Tibial artery (tissue), 4 donors: ENCODE measurements around the gene L3MBTL4.

Experiments used
- DNase-seq, 2 donors: peaks; one replicate each; pipeline ENCODE4 v3.0.0-alpha.2; 2019
- H3K27ac ChIP-seq, 2 donors: fragments of 200-600 bp; sonication (generic) in 1 of 2; 1 replicate in 1 of 2; 2 replicates in 1 of 2; pipeline ENCODE4 v1.5.1; 2018 to 2019; ENCODE audit warnings: mild to moderate bottlenecking in 1 of 2
- H3K27me3 ChIP-seq, 2 donors: fragments of 200-600 bp; sonication (generic) in 1 of 2; one replicate each; pipeline versions ENCODE4 v1.5.1 to v1.6.0; 2016 to 2019
- H3K36me3 ChIP-seq, 3 donors: fragments of 200-600 bp; sonication (generic) in 2 of 3; one replicate each; pipeline ENCODE4 v1.5.1; 2016 to 2019; ENCODE audit warnings: mild to moderate bottlenecking in 2 of 3
- H3K4me1 ChIP-seq, 4 donors: fragments of 200-600 bp; sonication (generic) in 2 of 4; 1 replicate in 3 of 4; 2 replicates in 1 of 4; pipeline ENCODE4 v1.5.1; 2016 to 2019
- H3K4me3 ChIP-seq, 2 donors: fragments of 200-600 bp; sonication (generic) in 1 of 2; 1 replicate in 1 of 2; 2 replicates in 1 of 2; pipeline ENCODE4 v1.5.1; 2018 to 2019; ENCODE audit warnings: mild to moderate bottlenecking in 2 of 2
- H3K9me3 ChIP-seq, 3 donors: fragments of 200-600 bp; sonication (generic) in 1 of 3; one replicate each; pipeline ENCODE4 v1.5.1; 2016 to 2019
- intact Hi-C: fragments of 100-400 bp; cut with DNase I; formaldehyde crosslinking; loops from one replicate; pipeline ENCODE4 v1.15.0; 2023; ENCODE audit warnings: low total_unique reads
- TF ChIP-seq, protein P1 (sequence below), 2 experiments: fragments of 200-600 bp in 1 of 2; fragments of 450-650 bp in 1 of 2; IDR thresholded peaks; one replicate each; pipeline ENCODE4 v1.5.1; 2017 to 2019; ENCODE audit warnings: antibody characterized with exemption in 2 of 2, mild to moderate bottlenecking in 1 of 2, moderate library complexity in 1 of 2

The L3MBTL4 gene

DNA sequence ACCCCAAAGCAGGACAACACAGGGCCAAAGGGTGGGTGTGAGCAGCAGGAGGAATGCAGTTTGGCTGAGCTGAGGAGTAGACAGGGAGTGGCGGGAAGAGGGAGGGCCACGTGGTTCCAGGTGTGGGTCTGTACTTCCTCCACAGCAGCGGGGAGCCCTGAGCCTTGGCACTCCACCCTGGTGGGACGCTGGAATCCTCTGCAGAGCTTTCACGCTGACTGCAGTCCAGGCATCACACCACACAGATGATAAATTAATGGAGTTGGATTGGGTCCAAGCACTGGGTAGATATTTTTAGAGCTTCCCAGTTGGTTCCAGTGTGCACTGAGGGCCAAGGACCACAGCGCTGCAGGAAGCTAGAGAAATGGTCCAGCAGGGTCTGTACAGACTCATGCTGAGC, 452.3 kb downstream of the L3MBTL4 start:
- Histone ChIP-seq H3K9me3 (no peaks in the 10 kb centered on the region), H3K4me1 (no peaks in the 10 kb centered on the region), H3K27ac (no peak overlapping the region), H3K27me3 (no peaks in the 10 kb centered on the region), H3K36me3 (no peaks in the 10 kb centered on the region), H3K4me3 (no peak overlapping the region)
- no peak for DNase-seq
- intact Hi-C loops, result no loop called here
- TF ChIP-seq, protein P1, sequence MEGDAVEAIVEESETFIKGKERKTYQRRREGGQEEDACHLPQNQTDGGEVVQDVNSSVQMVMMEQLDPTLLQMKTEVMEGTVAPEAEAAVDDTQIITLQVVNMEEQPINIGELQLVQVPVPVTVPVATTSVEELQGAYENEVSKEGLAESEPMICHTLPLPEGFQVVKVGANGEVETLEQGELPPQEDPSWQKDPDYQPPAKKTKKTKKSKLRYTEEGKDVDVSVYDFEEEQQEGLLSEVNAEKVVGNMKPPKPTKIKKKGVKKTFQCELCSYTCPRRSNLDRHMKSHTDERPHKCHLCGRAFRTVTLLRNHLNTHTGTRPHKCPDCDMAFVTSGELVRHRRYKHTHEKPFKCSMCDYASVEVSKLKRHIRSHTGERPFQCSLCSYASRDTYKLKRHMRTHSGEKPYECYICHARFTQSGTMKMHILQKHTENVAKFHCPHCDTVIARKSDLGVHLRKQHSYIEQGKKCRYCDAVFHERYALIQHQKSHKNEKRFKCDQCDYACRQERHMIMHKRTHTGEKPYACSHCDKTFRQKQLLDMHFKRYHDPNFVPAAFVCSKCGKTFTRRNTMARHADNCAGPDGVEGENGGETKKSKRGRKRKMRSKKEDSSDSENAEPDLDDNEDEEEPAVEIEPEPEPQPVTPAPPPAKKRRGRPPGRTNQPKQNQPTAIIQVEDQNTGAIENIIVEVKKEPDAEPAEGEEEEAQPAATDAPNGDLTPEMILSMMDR (IDR thresholded peaks at IDR 0.05), result no peak

DNA sequence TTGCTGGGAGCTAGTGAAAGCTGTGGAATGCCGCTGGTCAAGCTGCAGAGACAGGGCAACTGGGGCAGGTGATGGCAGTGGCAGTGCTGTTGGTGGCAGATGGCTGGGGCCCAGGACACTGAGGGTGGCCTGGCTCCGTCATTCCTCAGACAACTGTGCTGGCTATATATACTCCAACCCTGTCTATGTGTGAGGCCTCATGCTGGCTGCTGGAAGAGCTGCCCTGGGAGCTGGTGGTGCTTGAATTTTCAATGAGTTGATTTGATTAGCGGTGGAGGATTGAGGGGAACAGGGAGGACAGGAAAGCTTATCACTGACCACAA, 452.9 kb downstream of the L3MBTL4 start:
- H3K27ac ChIP-seq, result no peak overlapping the region
- TF ChIP-seq, protein P1 (IDR thresholded peaks at IDR 0.05), result no peak
- DNase-seq, result no peak
- H3K9me3 ChIP-seq, result no peaks in the 10 kb centered on the region
- H3K4me1 ChIP-seq, result no peaks in the 10 kb centered on the region
- H3K36me3 ChIP-seq, result no peaks in the 10 kb centered on the region
- H3K27me3 ChIP-seq, result no peaks in the 10 kb centered on the region
- H3K4me3 ChIP-seq, result no peak overlapping the region
- intact Hi-C loops, result no loop called here

DNA sequence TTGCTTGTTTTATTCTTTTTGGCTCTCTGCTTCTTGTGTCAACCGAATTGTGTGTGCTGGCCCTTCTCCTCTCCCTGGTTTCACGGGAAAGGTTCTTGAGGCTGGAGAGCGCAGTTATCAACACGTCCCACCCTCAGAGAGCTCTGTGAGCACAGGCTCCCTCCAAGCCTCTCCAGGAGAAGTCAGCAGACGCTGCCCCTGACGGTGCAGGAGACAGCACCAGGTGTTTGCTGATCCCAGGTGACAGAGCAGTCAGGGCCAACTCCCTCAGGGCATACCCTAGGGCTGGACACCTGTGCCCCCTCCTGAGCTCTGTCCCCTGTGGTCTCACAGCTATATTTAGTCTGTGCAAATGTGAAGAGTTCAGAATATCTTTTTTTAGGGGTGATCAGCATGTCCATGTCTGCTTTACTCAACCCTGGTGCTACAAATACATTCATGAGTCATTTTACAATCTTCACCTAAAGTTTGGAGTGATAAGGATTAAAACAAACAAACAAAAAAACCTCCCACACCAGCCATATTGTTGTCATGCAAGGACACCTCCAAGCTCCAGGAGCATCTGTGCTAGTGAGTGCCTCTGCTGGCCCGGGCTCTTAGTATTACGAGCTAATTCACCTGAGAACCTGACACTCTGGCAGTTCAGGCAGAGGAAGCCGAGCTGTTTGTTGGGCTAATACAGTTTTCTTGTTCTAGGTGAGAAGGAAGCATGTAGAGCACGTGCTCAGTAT, 453.4 kb downstream of the L3MBTL4 start:
- no peaks in the 10 kb centered on the region for H3K36me3 ChIP-seq
- no peak overlapping the region for H3K4me3 ChIP-seq
- no peaks in the 10 kb centered on the region for H3K27me3 ChIP-seq
- H3K4me1 ChIP-seq, result no peaks in the 10 kb centered on the region
- DNase-seq, result no peak
- intact Hi-C loops, result no loop called here
- no peak overlapping the region for H3K27ac ChIP-seq
- TF ChIP-seq, protein P1 (IDR thresholded peaks at IDR 0.05), result no peak
- H3K9me3 ChIP-seq, result no peaks in the 10 kb centered on the region

DNA sequence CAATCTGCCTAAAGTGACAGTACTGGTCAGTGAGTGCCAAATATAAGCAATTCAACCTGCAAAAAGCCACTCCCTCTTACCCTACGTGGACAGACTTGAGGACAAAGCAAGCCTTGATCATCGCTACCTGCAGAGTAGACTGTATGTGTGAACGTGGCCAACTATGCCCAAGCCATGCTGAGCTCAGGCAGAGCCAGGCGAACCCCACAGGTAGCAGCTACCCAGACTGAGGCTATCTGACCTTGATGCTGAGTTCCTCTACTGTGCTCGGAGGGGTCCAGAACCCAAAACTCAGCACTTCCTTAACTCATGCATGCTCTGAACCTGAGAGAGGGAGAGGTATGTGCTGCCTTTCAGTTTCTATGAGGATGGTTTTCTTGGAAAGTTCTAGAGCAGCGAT, 455.9 kb downstream of the L3MBTL4 start:
- H3K4me3 ChIP-seq, result no peak overlapping the region
- H3K27ac ChIP-seq, result no peak overlapping the region
- no peaks in the 10 kb centered on the region for H3K4me1 ChIP-seq
- DNase-seq, result no peak
- TF ChIP-seq, protein P1 (IDR thresholded peaks at IDR 0.05), result no peak
- H3K27me3 ChIP-seq, result no peaks in the 10 kb centered on the region
- intact Hi-C loops, result no loop called here
- no peaks in the 10 kb centered on the region for H3K9me3 ChIP-seq
- no peaks in the 10 kb centered on the region for H3K36me3 ChIP-seq

DNA sequence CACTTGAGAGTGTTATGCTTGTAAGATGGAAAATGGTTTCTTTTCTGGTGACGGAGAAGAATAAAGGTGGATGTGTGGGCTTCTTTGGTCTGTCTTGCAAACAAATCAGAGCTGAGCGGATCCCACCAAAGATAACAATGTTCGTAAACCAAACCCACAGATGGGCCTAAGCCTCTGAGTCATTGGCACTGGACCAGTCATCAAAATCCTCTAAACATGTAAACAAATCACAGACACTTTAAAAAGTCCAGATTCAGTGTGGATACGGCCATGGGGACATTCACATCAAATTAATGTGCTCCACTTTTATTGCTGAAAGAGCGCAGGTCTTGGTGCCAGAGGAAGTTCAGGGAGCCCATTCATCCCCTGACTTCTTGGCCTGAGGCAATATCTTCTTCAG, 458.9 kb downstream of the L3MBTL4 start:
- H3K27ac ChIP-seq, result no peak overlapping the region
- intact Hi-C loops, result no loop called here
- TF ChIP-seq, protein P1 (IDR thresholded peaks at IDR 0.05), result no peak

More for the DNA sequence above, 458.9 kb downstream of the L3MBTL4 start:
- Histone ChIP-seq H3K4me1 (no peaks in the 10 kb centered on the region), H3K4me3 (no peak overlapping the region), H3K9me3 (no peaks in the 10 kb centered on the region), H3K27me3 (no peaks in the 10 kb centered on the region), H3K36me3 (no peaks in the 10 kb centered on the region)
- no peak for DNase-seq
